Measurements from ENCODE around the gene NUCKS1. TPM values are rescaled to one million over a fixed set of nuclear protein-coding genes. Genes with fewer than 3 reads are reported as not detected.
A peak's percentile ranks its signal among the peaks of the same experiment; 100 is the strongest.

Gene NUCKS1
- total and polyA plus RNA-seq, 8 donors = 115 to 481 (median 371) TPM

DNA sequence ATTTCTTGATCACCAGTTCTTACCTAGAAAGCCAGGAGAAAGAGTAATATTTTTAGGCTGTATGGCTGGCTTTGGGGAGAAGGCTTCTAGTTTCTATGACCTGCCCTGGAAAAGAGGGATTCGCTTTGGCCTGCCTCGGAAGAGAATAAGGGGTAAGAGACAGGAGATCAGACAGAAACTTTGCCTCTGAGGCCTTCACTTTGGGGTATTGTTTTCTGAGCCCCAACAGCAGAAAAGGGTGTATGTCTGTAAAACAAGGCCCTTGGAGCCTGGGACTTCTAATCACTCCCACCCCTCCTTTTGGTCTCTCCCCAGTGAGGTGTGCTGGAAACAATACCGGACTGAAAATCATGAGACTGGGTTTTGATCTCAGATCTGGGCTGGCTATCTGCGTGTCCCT, 74.7 kb downstream of the NUCKS1 start:
- TF ChIP-seq CTCF (IDR thresholded peaks at IDR 0.05) = no peak
- ATAC-seq = no peak
- DNase-seq = no peak
- intact Hi-C loops (cut with DNase I) = no loop called here
- Histone ChIP-seq H3K36me3 (no peaks in the 10 kb centered on the region), H3K27ac (no peak overlapping the region), H3K4me1 (peaks cover 0 to 14% of the 10 kb centered on the region in 2 donors), H3K4me3 (no peak overlapping the region), H3K9me3 (no peaks in the 10 kb centered on the region), H3K27me3 (peaks cover 0 to 24% of the 10 kb centered on the region in 2 donors)

- ATAC-seq (no peak), DNase-seq (no peak)
- no peaks in the 10 kb centered on the region for H3K9me3 ChIP-seq
- H3K36me3 ChIP-seq = no peaks in the 10 kb centered on the region
- H3K4me3 ChIP-seq = no peak overlapping the region
- H3K27me3 ChIP-seq = peaks cover 0 to 7% of the 10 kb centered on the region in 2 donors
- no peak overlapping the region for H3K27ac ChIP-seq
- intact Hi-C loops (cut with DNase I) = no loop called here
- TF ChIP-seq CTCF (IDR thresholded peaks at IDR 0.05) = no peak
- H3K4me1 ChIP-seq = peaks cover 0 to 7% of the 10 kb centered on the region in 2 donors
Observed at GRCh38 chr1:205672970-205673369, 77.0 kb downstream of the NUCKS1 start.

GRCh38 chr1:205672395-205672889, 77.5 kb downstream of the NUCKS1 start:
- peaks cover 0 to 7% of the 10 kb centered on the region in 2 donors for H3K27me3 ChIP-seq
- TF ChIP-seq CTCF (IDR thresholded peaks at IDR 0.05) = peak in 1 of 2 donors; percentile 17
- H3K27ac ChIP-seq = no peak overlapping the region
- H3K4me3 ChIP-seq = no peak overlapping the region
- intact Hi-C loops (cut with DNase I) = no loop called here
- ATAC-seq (no peak), DNase-seq (no peak)
- H3K4me1 ChIP-seq = peaks cover 0 to 6% of the 10 kb centered on the region in 2 donors
- no peaks in the 10 kb centered on the region for H3K9me3 ChIP-seq
- no peaks in the 10 kb centered on the region for H3K36me3 ChIP-seq

- intact Hi-C loops (cut with DNase I) = no loop called here
- H3K4me3 ChIP-seq = no peak overlapping the region
- no peaks in the 10 kb centered on the region for H3K36me3 ChIP-seq
- DNase-seq = no peak
- no peaks in the 10 kb centered on the region for H3K9me3 ChIP-seq
- no peak for TF ChIP-seq CTCF (IDR thresholded peaks at IDR 0.05)
- no peak overlapping the region for H3K27ac ChIP-seq
- peaks cover 0 to 7% of the 10 kb centered on the region in 2 donors for H3K27me3 ChIP-seq
- ATAC-seq = no peak
- peaks cover 0 to 8% of the 10 kb centered on the region in 2 donors for H3K4me1 ChIP-seq
Observed at GRCh38 chr1:205670611-205671430, 79.2 kb downstream of the NUCKS1 start.

DNA sequence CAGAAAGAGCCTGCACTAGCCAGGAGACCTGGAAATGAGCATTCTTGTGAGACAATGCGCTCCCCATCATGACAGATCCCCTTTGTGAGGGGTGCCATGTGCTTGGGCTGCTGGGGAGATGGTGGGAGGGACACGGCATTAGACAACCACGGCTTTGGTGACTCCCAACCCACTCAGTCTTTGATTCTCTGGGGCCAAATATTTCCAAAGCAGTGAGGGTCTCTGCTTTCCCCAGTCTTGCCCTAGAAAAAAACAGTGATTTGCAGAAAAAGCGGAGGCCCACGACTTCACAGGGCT, 79.9 kb downstream of the NUCKS1 start:
- ATAC-seq (no peak), DNase-seq (no peak)
- peaks cover 0 to 12% of the 10 kb centered on the region in 2 donors for H3K4me1 ChIP-seq
- H3K27ac ChIP-seq = no peak overlapping the region
- H3K27me3 ChIP-seq = peaks cover 0 to 7% of the 10 kb centered on the region in 2 donors
- H3K9me3 ChIP-seq = no peaks in the 10 kb centered on the region
- no peaks in the 10 kb centered on the region for H3K36me3 ChIP-seq
- TF ChIP-seq CTCF (IDR thresholded peaks at IDR 0.05) = no peak
- H3K4me3 ChIP-seq = no peak overlapping the region
- intact Hi-C loops (cut with DNase I) = no loop called here

Data from left lung (tissue), 10 donors.